ENCODE data around the gene PLEKHG5.

The PLEKHG5 gene

DNA sequence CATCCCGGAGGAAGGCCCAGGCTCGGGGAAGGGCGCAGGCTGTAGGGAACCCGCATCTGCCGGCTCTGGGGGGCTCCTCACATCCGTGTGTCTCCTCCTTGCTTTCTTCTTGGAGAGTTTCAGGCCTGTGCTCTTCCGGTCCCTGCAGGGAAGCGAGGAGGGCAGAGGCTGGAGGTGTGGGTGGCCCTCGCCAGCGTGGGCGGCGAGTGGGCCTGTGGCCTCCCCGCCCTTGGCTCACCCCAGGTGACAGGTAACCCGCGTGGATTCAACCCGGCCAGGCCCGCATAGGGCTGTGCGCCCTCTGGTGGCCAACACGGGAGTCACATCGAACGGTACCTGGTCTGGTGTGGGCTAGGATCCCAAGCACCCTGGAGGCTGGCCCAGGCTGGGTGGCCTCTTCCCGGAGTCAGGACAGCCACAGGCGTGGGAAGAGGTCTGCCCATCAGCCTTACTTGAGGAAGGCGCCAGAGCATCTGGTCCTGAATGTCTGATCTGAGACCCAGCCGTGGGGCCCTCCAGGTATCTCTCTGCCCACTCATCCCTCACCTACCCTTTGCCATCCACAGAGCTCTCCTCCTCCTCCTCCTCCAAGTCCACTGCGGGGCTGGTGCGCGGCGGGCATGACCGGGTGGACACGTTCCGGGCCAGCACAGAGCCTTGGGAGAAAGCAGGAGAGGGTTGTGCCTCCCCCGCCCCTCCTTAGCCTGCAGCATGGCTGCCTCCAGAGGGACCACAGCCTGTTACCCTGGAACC, 15.9 kb downstream of the PLEKHG5 start:
- peak; percentile 69 for DNase-seq

DNA sequence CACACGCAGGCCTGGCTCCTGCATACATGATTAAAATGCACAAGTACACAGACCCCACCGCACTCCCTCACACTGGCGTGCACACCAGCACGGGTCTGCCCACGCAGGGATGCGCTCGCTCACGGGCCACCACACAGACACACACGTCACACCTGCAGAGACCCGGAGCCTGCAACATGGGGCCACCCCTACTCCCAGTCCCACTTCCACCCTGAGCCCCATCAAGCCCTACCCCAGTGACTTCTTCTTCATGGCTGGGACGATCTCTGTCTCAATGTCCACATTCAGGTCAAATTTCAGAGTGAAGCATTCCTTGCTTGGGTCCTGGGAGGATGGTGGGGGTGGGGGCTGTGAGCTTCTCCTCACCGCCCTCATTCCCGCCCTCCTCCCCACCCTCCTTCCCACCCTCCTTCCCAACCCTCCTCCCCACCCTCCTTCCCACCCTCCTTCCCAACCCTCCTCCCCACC, 16.6 kb downstream of the PLEKHG5 start:
- DNase-seq: no peak

- DNase-seq: no peak
Measured at GRCh38 chr1:6473974-6474814, 17.3 kb downstream of the PLEKHG5 start.

GRCh38 chr1:6473156-6473555, 18.3 kb downstream of the PLEKHG5 start:
- DNase-seq: no peak

DNA sequence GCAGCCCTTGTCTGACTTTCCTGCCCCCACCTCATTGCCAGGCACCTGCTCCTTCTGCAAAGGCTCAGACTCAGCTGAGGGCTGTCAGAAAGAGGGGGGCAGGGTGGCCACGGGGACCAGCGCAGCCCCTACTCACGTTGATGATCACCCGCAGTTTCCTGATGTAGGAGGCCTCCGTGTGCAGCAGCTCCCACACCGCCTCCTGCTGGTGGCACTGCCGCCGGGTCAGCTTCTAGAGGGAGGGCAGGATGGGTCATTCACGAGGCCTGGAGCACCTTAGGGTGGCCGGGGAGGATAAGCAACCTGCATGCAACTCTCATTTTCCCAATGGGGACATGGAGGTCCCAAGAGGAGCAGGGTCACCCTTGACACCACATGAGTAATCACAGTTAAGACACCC, 19.1 kb downstream of the PLEKHG5 start:
- no peak for DNase-seq

DNA sequence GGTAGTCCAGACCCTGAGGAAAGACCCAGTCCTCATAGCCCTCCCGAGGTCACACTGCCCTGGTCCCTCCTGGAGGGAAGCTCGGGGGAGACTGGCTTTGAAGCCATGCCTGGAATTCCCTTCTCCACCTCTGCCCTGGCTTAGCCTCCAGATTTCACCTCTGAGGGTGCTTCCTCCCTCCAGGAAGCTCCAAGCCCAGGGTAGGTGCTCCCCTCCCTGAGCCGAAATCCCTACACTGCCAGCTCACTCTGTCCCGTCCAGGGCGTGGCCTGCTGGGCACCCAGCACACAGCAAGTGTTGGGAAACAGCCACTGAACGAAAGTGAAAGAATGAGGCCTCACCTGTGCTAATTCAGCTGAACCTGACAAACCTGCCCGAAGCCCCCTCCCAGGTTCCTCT, 19.5 kb downstream of the PLEKHG5 start:
- no peak for DNase-seq

DNA sequence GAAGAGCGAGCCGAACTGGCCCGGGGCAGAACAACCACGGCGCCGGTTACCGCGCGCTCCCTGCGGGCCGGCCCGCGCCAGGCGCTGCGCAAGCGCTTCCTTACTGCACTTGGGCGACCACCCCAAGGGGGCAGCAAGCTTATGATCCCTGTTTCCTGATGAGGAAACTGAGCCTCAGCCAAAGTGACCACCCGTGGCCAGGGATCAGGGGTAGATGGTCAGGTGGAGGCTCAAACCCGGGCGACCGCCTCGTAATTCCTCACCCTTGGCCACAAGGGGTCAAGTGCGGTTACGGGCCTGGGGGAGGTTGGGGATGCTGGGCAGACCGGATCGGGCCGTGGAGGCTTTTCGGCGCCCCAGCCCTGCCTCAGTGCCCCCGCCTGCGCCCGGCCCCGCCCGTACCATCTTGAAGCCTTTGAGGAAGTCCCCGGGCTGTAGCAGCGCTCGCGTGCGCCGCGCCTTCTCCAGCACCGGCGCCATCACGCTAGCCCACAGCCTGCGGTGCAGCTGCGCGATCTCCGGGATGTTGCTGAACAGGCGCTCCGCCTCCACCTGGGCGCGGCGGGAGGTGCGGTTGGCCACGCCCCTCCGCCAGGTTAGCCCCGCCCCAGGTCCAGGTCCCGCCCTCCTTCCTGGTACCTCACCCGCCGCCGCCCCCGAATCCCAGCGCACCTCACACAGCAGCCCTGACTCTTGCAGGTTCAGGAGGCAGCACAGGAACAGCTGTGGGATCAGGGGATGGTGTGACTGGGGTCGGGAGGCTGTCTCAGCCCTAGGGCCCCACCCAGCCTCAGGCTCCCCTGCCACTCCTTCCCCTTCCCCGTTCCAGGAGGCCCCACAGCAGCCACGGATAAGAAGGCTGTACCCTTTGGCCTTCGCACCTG, 20.1 kb downstream of the PLEKHG5 start:
- no peak for DNase-seq

- no peak for DNase-seq
Measured at GRCh38 chr1:6470132-6471085, 21.1 kb downstream of the PLEKHG5 start.

GRCh38 chr1:6468729-6469461, 22.6 kb downstream of the PLEKHG5 start:
- DNase-seq: no peak

- no peak for DNase-seq
Measured at GRCh38 chr1:6467744-6468688, 23.5 kb downstream of the PLEKHG5 start.

- DNase-seq: no peak
Measured at GRCh38 chr1:6467224-6467623, 24.2 kb downstream of the PLEKHG5 start.

DNA sequence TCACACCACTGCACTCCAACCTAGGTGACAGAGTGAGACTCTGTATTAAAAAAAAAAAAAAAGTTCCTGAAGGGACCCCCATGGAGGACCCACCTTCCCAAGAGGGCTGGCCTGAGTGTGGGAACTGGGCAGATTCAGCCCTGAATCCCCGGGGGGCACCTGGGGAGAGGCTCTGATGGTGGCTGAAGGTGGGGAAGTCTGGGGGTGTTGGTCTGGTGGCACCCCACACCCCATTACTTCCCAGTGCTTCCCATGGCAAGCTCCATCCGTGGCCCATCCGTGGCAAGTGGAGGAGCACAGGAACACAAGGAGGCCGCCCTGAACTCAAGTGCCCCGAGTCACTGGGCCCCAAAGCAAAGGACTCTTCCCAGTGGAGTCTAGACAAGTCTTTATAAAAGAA, 24.7 kb downstream of the PLEKHG5 start:
- DNase-seq: no peak

GRCh38 chr1:6466023-6466422, 25.4 kb downstream of the PLEKHG5 start, which contains the start of gene TNFRSF25:
Gene TNFRSF25, minus strand, starts transcription at chr1:6466173. Its CDS starts 66 bp downstream, at chr1:6466107.
- peak; percentile 57 for DNase-seq

- no peak for DNase-seq
Measured at GRCh38 chr1:6465461-6466005, 25.9 kb downstream of the PLEKHG5 start.

GRCh38 chr1:6464915-6465314, 26.6 kb downstream of the PLEKHG5 start:
- no peak for DNase-seq

GRCh38 chr1:6464514-6464836, 27.0 kb downstream of the PLEKHG5 start:
- DNase-seq: no peak

DNA sequence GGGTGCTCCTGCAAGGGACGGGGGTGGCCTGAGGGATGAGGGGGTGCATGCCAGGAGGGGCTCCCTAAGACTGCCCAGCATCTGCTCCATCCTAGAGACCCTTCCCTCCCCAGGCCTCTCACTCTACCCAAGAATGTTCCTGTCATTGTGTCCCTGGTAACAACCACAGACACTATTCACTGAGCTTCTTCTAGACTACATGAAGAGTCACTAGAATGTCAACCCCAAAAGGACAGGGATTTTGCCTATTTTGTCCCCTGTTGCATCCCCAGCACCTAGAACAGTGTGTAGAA, 28.4 kb downstream of the PLEKHG5 start:
- DNase-seq: no peak

DNA sequence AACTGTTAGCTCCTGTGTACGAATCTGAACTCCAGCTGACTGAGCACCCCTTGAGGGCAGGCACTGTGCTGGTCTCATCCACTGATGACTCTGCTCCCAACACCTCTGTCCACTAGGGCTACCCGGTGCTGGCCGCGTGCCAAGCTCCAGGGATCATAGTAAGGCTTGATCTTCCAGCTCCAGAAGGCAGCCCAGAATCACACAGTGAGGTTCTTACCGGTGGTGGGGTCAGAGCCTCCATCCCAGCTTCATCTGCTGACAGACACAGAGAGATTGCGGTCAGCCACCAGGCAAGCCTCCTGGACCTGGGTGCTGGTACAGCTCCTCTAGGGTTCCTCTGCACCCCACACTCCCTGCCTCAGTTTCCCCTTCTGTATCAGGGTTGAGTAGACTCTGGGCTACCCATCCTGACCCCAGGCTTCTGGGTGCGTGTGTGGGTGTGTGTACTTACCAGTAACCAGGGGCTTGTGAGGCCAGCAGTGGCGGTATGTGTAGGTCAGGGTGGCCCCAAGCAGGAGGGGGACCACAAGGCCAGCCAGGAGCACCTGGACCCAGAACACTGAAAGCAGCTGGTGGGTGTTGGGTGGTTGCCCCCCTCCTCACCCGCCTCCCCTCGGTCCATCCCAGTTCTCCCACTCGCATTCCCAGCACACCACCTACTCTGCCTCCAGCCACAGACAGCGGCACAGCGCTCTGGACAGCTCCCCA, 28.9 kb downstream of the PLEKHG5 start:
- no peak for DNase-seq

Measured in CD4-positive, alpha-beta T cell treated with Interleukin-15 for 1 hour (primary cell).